Ishikawa (cell line): ENCODE measurements around the gene KHDC1L.

ENCODE experiments used
- CEBPB ChIP-seq: IDR thresholded peaks from 2 replicates; pipeline ENCODE4 v1.6.1; 2012
- CREB1 ChIP-seq: IDR thresholded peaks from 2 replicates; pipeline ENCODE4 v1.6.1; 2012; ENCODE audit warnings: low read depth
- EGR1 ChIP-seq: IDR thresholded peaks from 2 replicates; pipeline ENCODE4 v1.6.1; 2012
- EP300 ChIP-seq: IDR thresholded peaks from 2 replicates; pipeline ENCODE4 v1.6.1; 2012; ENCODE audit warnings: borderline replicate concordance
- FOXM1 ChIP-seq: IDR thresholded peaks from 2 replicates; pipeline ENCODE4 v1.6.1; 2012; ENCODE audit warnings: low read depth, borderline replicate concordance
- NFIC ChIP-seq: IDR thresholded peaks from 2 replicates; pipeline ENCODE4 v1.6.1; 2012
- RAD21 ChIP-seq: IDR thresholded peaks from 2 replicates; pipeline ENCODE4 v1.6.1; 2012; ENCODE audit warnings: low read depth
- TAF1 ChIP-seq: IDR thresholded peaks from 2 replicates; pipeline ENCODE4 v1.6.1; 2012; ENCODE audit warnings: low read depth, mild to moderate bottlenecking
- TCF12 ChIP-seq: IDR thresholded peaks from 2 replicates; pipeline ENCODE4 v1.6.1; 2012; ENCODE audit warnings: low read depth
- TEAD4 ChIP-seq: IDR thresholded peaks from 2 replicates; pipeline ENCODE4 v1.6.1; 2012
- YY1 ChIP-seq: IDR thresholded peaks from 2 replicates; pipeline ENCODE4 v1.6.1; 2012; ENCODE audit warnings: low read depth
- ZBTB7A ChIP-seq: IDR thresholded peaks from 2 replicates; pipeline ENCODE4 v1.6.1; 2012; ENCODE audit warnings: low read depth
- TF ChIP-seq, protein P1 (sequence below): IDR thresholded peaks from 2 replicates; pipeline ENCODE4 v1.6.1; 2012; ENCODE audit warnings: low read depth, mild to moderate bottlenecking
- TF ChIP-seq, protein P2 (sequence below): IDR thresholded peaks from 2 replicates; pipeline ENCODE4 v1.6.1; 2012
- TF ChIP-seq, protein P3 (sequence below): IDR thresholded peaks from 2 replicates; pipeline ENCODE4 v1.6.1; 2012

KHDC1L gene, protein sequence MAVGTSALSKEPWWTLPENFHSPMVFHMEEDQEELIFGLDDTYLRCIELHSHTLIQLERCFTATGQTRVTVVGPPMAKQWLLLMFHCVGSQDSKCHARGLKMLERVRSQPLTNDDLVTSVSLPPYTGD

DNA sequence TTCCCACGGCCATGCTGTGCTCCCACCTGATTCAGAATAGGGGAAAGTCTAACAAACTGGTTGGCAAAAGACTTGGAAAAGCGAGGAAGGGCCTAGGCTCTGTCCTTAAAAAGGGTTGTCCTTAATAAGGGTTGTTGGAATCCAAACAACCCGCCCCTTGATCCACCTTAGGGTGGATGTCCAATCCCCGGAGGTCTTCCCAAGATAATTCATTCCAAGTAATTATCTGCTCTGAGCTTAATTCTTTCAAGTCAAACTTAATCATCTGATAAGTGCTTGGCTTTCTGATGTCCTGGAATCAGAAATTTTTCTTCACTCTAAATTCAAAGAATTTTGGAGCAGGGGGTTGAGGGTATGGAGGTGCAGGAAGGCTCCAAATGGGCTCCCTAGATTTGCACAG lies at the start of gene KHDC1L:
KHDC1L (minus strand) TSS at position 101 of the 400 bp plus-strand sequence; CDS start at position 13, 88 bp downstream.
- TF ChIP-seq EP300 = no peak
- no peak for TF ChIP-seq TCF12
- no peak for TF ChIP-seq FOXM1
- TF ChIP-seq RAD21 = no peak
- TF ChIP-seq, protein P1, sequence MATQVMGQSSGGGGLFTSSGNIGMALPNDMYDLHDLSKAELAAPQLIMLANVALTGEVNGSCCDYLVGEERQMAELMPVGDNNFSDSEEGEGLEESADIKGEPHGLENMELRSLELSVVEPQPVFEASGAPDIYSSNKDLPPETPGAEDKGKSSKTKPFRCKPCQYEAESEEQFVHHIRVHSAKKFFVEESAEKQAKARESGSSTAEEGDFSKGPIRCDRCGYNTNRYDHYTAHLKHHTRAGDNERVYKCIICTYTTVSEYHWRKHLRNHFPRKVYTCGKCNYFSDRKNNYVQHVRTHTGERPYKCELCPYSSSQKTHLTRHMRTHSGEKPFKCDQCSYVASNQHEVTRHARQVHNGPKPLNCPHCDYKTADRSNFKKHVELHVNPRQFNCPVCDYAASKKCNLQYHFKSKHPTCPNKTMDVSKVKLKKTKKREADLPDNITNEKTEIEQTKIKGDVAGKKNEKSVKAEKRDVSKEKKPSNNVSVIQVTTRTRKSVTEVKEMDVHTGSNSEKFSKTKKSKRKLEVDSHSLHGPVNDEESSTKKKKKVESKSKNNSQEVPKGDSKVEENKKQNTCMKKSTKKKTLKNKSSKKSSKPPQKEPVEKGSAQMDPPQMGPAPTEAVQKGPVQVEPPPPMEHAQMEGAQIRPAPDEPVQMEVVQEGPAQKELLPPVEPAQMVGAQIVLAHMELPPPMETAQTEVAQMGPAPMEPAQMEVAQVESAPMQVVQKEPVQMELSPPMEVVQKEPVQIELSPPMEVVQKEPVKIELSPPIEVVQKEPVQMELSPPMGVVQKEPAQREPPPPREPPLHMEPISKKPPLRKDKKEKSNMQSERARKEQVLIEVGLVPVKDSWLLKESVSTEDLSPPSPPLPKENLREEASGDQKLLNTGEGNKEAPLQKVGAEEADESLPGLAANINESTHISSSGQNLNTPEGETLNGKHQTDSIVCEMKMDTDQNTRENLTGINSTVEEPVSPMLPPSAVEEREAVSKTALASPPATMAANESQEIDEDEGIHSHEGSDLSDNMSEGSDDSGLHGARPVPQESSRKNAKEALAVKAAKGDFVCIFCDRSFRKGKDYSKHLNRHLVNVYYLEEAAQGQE = no peak
- TF ChIP-seq, protein P2, sequence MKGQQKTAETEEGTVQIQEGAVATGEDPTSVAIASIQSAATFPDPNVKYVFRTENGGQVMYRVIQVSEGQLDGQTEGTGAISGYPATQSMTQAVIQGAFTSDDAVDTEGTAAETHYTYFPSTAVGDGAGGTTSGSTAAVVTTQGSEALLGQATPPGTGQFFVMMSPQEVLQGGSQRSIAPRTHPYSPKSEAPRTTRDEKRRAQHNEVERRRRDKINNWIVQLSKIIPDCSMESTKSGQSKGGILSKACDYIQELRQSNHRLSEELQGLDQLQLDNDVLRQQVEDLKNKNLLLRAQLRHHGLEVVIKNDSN = no peak
- TF ChIP-seq CREB1 = no peak
- no peak for TF ChIP-seq ZBTB7A
- no peak for TF ChIP-seq TEAD4
- TF ChIP-seq YY1 = no peak
- no peak for TF ChIP-seq TAF1
- no peak for TF ChIP-seq CEBPB
- TF ChIP-seq, protein P3, sequence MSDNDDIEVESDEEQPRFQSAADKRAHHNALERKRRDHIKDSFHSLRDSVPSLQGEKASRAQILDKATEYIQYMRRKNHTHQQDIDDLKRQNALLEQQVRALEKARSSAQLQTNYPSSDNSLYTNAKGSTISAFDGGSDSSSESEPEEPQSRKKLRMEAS = no peak
- TF ChIP-seq EGR1 = no peak

DNA sequence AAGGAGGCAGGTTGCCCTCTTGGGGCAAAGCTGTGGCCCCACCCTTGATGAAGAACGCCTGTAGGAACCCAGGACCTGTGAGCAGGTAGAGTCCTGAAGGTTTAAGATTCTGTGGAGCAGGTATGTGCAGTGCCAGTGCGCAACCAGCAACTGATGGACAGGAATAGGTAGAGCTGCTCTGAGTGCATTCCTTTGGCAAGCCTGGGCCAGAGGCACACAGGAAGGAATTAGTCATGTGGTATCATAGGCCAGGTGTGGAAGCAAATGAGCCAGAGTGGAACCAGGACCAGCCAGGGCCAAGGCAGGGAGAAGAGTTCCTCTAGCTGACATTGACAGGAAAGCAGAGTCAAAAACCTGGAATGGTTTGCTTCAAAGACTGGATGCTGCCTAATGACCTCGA lies 39.1 kb upstream of the KHDC1L start:
- TF ChIP-seq NFIC (no peak), ZBTB7A (no peak), RAD21 (no peak), YY1 (no peak)
- TF ChIP-seq, protein P2 = no peak

DNA sequence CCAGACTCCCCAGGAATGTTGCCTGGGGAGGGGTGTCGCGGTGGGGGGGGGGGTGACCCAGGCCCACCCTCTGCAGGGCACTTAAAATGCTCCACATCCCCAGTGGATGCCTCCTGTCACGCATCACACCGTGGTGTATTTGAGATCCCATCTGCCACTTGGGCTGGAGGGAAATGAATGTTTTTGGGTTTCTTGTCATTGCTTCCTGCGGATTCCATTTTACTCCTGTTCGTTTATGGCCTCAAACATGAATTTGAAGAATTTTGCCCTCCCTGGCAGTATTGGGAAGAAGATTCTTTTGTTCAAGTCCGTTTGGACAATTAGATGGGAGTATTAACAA lies 38.2 kb upstream of the KHDC1L start:
- TF ChIP-seq, protein P3 = no peak
- TF ChIP-seq EGR1 = no peak
- no peak for TF ChIP-seq TEAD4
- TF ChIP-seq FOXM1 = no peak
- TF ChIP-seq TCF12 = no peak
- no peak for TF ChIP-seq RAD21

DNA sequence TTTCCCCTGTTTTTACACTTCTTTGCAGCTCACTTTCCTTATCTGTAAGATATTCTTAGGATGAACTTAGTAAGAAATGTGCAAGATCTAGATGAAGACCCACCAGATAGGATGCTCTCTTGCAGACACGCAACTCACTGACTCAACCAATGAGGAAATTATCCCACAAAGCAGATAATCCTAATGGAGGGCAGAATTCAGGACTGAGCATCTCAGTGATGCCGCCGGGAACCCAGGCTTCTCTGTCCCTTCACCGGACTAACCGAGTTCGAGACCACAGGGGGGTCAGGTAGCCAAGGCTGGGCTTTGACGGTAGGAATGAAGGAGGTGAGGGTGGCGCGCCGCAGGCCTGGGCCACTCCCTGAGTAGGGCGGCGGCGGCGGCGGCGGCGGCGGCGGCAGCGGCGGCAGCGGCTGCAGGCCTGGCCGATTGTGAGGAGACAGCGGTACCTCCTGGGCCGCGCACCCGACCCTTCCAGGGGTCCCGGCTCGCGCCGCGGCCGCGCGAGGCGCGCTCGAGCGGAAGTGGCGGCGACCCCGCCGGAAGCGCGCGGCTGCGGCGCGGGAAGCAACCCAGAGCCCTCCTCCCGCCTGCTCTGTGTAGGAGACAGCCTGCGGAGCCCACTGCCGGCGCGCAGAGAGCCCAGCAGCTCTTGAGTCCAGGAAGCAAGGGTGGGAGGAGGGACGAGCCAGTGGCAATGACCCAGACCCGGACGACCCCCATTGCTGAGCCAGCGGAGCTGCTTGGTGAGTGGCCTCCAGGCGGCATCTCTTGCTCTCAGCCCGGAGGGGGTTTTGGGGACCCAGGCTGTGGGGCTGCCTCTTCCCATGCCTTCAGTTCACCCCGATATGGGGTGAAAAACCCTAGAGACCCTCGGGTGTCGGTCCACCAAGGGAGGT lies 37.6 kb upstream of the KHDC1L start, which contains the start of gene KHDC1:
KHDC1 (minus strand) TSS at position 526 of the 899 bp plus-strand sequence. CDS start 20,679 bp downstream, outside the sequence.
- TF ChIP-seq, protein P3 = peak; percentile 69; the same call in 1 of the 2 replicates
- no peak for TF ChIP-seq NFIC

DNA sequence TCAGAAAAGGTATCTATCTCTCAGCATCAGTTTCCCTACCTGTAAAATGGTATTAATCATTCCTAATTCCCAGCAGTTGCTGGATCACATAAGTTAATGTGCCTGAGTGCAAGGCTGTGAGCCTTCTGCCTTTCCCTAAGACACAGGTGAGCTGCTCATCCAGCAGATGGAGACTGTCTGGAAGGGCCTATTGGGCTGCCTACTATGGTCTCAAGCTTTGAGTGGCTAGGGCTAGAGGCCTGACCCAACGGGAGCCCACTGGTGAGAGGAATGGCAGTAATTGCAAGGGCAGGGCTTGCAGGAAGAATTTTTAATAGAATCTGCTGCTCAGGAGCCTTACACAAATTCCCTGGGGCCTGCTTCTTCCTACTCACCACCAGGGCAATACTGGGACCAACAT lies 33.4 kb upstream of the KHDC1L start:
- no peak for TF ChIP-seq TCF12
- no peak for TF ChIP-seq CEBPB
- TF ChIP-seq NFIC = no peak
- TF ChIP-seq EP300 = no peak
- no peak for TF ChIP-seq TEAD4
- TF ChIP-seq, protein P2 = no peak
- no peak for TF ChIP-seq TAF1
- no peak for TF ChIP-seq ZBTB7A
- TF ChIP-seq, protein P1 = no peak
- no peak for TF ChIP-seq FOXM1
- no peak for TF ChIP-seq RAD21
- TF ChIP-seq, protein P3 = no peak
- no peak for TF ChIP-seq EGR1
- no peak for TF ChIP-seq YY1
- TF ChIP-seq CREB1 = no peak
